Subcutaneous abdominal adipose tissue (tissue), 5 donors: Measurements from ENCODE around the gene SLC35A4.
A peak's percentile ranks its signal among the peaks of the same experiment; 100 is the strongest.
"Not testable (repeated sequence)": the region's sequence is repeated elsewhere in the genome, so short reads cannot be mapped to it uniquely, and the experiment has no call there.

Experiments
- H3K27ac ChIP-seq: one replicate; pipeline ENCODE4 v1.7.0; 2013; ENCODE audit warnings: low read depth, mild to moderate bottlenecking, inconsistent platforms, low read length, moderate library complexity
- H3K27me3 ChIP-seq, 5 donors: one replicate each; pipeline ENCODE4 v1.7.0; 2013; ENCODE audit warnings: low read length in 5 of 5, inconsistent platforms in 1 of 5; ENCODE audit not compliant: control insufficient read depth in 5 of 5, insufficient read depth in 4 of 5
- H3K36me3 ChIP-seq, 5 donors: one replicate each; pipeline ENCODE4 v1.7.0; 2013; ENCODE audit warnings: low read length in 5 of 5; ENCODE audit not compliant: control insufficient read depth in 5 of 5, insufficient read depth in 5 of 5
- H3K4me1 ChIP-seq, 5 donors: one replicate each; pipeline ENCODE4 v1.7.0; 2013; ENCODE audit warnings: low read length in 5 of 5, mild to moderate bottlenecking in 3 of 5, moderate library complexity in 1 of 5; ENCODE audit not compliant: control insufficient read depth in 5 of 5, insufficient read depth in 5 of 5
- H3K4me3 ChIP-seq, 5 donors: one replicate each; pipeline ENCODE4 v1.7.0; 2013; ENCODE audit warnings: low read length in 5 of 5, low read depth in 1 of 5
- H3K9ac ChIP-seq, 5 donors: one replicate each; pipeline ENCODE4 v1.7.0; 2013; ENCODE audit warnings: low read length in 5 of 5, mild to moderate bottlenecking in 4 of 5, moderate library complexity in 3 of 5
- H3K9me3 ChIP-seq, 5 donors: one replicate each; pipeline ENCODE4 v1.7.0; 2013; ENCODE audit warnings: low read length in 5 of 5; ENCODE audit not compliant: control insufficient read depth in 5 of 5
- donor health status: healthy.
- donor health status: healthy.
- donor health status: healthy.
- donor health status: healthy.
- donor health status: healthy.

The SLC35A4 gene

DNA sequence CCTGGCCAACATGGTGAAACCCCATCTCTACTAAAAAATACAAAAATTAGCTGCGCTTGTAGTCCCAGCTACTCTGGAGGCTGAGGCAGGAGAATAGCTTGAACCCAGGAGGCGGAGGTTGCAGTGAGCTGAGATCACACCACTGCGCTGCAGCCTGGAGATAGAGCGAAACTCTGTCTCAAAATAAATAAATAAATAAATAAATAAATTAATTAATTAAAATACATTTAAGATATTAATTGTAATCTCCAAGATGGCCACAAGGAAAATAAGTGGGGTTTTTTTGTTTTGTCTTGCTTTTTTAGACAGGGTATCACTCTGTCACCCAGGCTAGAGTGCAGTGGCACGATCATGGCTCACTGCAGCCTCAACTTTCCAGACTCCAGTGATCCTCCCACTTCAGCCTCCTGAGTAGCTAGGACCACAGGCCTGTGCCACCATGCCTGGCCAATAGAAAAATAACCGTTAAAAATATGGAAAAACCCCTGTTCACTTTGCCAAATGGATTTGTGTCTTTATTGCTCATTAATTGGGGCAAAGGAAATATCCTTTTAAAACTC is 14.6 kb downstream of the SLC35A4 start:
- H3K4me1 ChIP-seq = peaks cover 0 to 10% (median 8%) of the 10 kb centered on the region in 5 donors
- H3K27ac ChIP-seq, H3K9me3 ChIP-seq, H3K36me3 ChIP-seq, H3K27me3 ChIP-seq, H3K4me3 ChIP-seq, H3K9ac ChIP-seq: not testable (repeated sequence)

DNA sequence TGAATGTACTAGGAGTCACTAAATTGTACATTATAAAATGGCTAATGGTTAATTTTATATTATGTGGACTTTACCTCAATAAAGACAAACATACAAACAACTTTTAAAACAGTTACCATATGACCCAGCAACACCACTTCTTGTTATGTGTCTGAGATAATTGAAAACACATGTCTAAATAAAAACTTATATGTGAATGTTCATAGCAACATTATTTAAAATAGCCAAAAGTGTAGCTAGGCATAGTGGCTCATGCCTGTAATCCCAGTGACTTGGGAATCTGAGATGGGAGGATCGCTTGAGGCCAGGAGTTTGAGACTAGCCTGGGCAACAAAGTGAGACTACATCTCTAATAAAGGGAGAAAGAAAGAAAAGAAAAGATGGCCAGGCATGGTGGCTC is 22.9 kb downstream of the SLC35A4 start:
- H3K9ac ChIP-seq = no peak overlapping the region
- peaks cover 0 to 34% (median 14%) of the 10 kb centered on the region in 5 donors for H3K4me1 ChIP-seq
- H3K27ac ChIP-seq = no peak overlapping the region
- H3K9me3 ChIP-seq = peaks cover 0 to 3% (median 0%) of the 10 kb centered on the region in 5 donors
- H3K27me3 ChIP-seq = no peaks in the 10 kb centered on the region
- no peak overlapping the region for H3K4me3 ChIP-seq
- no peaks in the 10 kb centered on the region for H3K36me3 ChIP-seq

DNA sequence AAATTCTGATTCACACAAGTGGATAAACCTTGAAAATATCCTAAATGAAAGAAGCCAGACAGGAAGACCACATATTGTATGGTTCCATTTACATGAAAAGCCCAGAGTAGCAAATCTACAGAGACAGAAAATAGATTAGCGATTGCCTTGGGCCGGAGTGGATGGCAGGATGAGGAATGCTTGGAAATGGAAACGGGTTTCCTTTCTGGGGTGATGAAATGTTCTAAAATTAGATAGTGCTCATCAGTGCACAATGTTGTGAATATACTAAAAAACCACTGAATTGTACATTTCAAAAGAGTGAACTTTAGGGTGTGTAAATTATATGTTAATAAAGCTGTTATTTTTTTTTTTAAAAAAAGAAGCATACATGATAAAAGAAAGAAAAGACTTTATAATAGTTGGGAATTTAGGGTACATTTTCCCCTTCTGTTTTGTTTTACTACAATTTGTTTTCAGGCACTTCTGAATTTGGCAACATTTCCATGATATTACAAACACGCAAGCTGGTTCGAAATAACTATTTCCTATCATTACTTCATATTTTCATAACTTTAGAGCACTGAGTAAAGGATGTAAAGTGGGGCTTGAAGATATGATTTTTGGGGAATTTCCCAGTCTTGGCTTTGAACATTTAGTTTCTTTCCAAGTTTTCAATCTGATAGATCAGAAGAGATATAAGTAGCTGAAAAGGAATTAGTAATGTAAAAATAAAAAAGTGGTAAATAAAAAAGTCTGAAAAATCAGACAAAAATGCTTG is 23.9 kb downstream of the SLC35A4 start:
- H3K4me3 ChIP-seq = no peak overlapping the region
- no peaks in the 10 kb centered on the region for H3K27me3 ChIP-seq
- H3K9ac ChIP-seq = peak overlapping the region in 3 of 5 donors; percentile 12 to 54 (median 14)
- no peaks in the 10 kb centered on the region for H3K9me3 ChIP-seq
- H3K27ac ChIP-seq = peak overlapping the region; percentile 85
- peaks cover 0 to 34% (median 14%) of the 10 kb centered on the region in 5 donors for H3K4me1 ChIP-seq
- H3K36me3 ChIP-seq = no peaks in the 10 kb centered on the region

DNA sequence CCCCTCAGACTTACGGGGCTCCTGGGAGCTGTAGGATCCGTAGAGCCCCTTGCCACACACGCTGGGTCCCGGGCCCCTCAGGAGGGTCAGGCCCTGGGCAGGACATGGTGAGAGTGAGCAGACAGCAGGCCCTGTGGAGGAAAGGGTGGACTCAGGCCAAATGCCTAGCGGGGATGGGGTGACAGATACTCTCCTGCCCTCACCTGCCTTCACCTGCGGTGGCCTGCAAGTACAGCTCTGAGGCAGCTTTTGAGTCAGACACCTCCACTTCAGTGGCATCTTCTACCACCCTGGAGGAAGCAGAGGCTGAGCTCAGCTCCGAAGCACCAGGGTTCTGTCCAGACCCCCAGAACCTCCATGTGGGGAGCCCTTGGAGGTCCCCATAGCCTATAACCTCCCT is 26.2 kb downstream of the SLC35A4 start:
- no peaks in the 10 kb centered on the region for H3K36me3 ChIP-seq
- no peaks in the 10 kb centered on the region for H3K27me3 ChIP-seq
- no peak overlapping the region for H3K4me3 ChIP-seq
- H3K9me3 ChIP-seq = no peaks in the 10 kb centered on the region
- H3K27ac ChIP-seq = no peak overlapping the region
- peaks cover 2 to 52% (median 19%) of the 10 kb centered on the region in 5 donors for H3K4me1 ChIP-seq
- H3K9ac ChIP-seq = peak overlapping the region in 1 of 5 donors; percentile 17

DNA sequence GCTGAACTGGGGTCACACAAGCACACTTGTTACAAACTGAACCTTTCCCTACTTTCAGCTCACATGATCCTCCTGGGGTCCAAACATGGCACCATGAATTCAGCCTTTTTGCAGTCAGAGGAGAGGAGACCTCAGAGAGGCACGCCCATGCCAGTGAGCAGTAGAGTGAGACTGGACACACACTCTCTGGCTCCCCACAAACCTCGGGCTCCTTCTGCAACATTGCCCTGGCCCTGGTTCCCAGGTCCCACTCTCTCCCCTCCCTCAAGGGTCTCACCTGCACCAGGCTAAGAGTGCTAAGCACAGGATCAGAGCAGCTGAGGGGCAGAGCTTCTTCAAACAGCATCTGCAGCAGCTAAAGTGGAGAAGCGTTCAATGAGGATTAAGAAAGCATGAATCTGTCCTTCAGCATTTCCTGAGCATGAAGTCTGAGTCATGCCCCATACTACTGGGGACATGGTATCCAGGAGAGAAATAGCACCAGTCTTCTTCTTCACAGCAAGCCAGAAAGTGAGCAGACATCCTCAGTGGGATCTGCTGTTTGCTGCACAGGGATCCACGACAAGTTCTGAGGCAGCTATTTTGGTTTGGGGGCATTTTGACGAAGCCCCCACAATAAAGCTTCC is 27.2 kb downstream of the SLC35A4 start:
- H3K4me3 ChIP-seq = peak overlapping the region in 1 of 5 donors; percentile 5
- H3K9me3 ChIP-seq = no peaks in the 10 kb centered on the region
- H3K36me3 ChIP-seq = no peaks in the 10 kb centered on the region
- no peaks in the 10 kb centered on the region for H3K27me3 ChIP-seq
- no peak overlapping the region for H3K9ac ChIP-seq
- H3K27ac ChIP-seq = no peak overlapping the region
- peaks cover 2 to 62% (median 27%) of the 10 kb centered on the region in 5 donors for H3K4me1 ChIP-seq

DNA sequence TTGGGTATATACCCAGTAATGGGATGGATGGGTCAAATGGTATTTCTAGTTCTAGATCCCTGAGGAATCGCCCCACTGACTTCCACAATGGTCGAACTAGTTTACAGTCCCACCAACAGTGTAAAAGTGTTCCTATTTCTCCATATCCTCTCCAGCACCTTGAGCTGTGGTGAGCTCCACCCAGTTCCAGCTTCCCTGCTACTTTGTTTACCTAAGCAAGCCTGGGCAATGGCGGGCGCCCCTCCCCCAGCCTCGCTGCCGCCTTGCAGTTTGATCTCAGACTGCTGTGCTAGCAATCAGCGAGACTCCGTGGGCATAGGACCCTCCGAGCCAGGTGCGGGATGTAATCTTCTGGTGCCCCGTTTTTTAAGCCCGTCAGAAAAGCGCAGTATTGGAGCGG is 28.4 kb downstream of the SLC35A4 start:
- H3K9ac ChIP-seq = not testable (repeated sequence)
- peaks cover 2 to 62% (median 27%) of the 10 kb centered on the region in 5 donors for H3K4me1 ChIP-seq

DNA sequence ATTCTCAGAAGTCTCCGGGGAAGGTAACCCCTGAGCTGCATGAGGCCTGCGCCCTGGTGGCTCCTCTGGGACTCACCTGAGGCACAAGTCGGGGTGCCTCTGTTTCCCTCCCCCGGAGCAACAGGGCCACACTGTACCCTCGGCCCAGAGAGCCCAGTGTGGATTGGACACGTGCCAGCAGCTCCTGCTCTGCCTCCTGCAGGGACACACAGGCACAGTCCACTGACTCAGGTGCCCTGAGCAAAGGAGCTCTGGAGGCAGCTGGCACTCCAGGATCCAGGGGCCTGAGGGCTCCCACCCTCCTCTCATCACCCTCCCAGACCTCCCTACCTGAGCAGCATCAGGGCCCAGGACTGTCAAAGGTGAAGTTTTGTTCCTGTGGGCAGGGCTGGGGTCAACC is 29.5 kb downstream of the SLC35A4 start:
- no peaks in the 10 kb centered on the region for H3K27me3 ChIP-seq
- no peak overlapping the region for H3K9ac ChIP-seq
- no peak overlapping the region for H3K4me3 ChIP-seq
- peaks cover 2 to 53% (median 24%) of the 10 kb centered on the region in 5 donors for H3K4me1 ChIP-seq
- no peak overlapping the region for H3K27ac ChIP-seq
- H3K36me3 ChIP-seq = no peaks in the 10 kb centered on the region
- no peaks in the 10 kb centered on the region for H3K9me3 ChIP-seq

More for the DNA sequence above, 28.4 kb downstream of the SLC35A4 start:
- not testable (repeated sequence) for H3K27ac ChIP-seq, H3K9me3 ChIP-seq, H3K27me3 ChIP-seq, H3K4me3 ChIP-seq, H3K36me3 ChIP-seq

DNA sequence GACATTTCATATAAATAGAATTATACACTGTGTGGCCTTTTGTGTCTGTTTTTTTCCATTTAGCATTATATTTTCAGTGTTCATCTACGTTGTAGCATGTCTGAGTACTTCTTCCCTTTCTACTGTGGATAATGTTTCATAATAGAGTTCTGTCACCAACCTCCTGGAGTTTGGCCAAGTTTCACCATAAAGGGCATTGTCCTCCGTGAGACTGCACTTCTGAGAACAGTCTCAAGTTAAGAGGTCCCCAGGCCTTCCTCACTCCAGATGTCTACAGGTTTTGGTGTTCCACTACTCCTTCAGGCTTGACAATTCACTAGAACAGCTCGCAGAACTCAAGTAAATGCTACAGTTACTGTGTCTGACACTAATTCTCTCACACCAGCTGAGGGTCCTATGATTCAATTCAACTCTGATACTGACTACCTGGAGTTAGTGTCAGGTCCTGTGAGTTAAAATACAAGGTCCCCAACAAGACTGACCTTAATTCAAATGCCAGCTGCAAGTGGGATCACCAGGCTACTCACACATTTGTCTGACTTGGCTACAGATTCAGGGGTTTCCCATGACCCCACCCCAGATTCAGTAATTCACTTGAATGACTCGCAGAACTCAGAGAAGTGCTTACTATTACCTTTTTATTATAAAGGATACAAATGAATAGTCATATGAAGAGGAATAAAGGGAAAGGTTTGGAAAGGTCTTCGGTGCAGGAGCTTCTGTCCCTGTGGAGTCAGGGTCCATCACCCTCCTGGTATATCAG is 31.1 kb downstream of the SLC35A4 start:
- no peaks in the 10 kb centered on the region for H3K27me3 ChIP-seq
- no peak overlapping the region for H3K27ac ChIP-seq
- H3K9ac ChIP-seq = peak overlapping the region in 1 of 5 donors; percentile 4
- no peaks in the 10 kb centered on the region for H3K9me3 ChIP-seq
- no peaks in the 10 kb centered on the region for H3K36me3 ChIP-seq
- no peak overlapping the region for H3K4me3 ChIP-seq
- peaks cover 2 to 43% (median 18%) of the 10 kb centered on the region in 5 donors for H3K4me1 ChIP-seq

DNA sequence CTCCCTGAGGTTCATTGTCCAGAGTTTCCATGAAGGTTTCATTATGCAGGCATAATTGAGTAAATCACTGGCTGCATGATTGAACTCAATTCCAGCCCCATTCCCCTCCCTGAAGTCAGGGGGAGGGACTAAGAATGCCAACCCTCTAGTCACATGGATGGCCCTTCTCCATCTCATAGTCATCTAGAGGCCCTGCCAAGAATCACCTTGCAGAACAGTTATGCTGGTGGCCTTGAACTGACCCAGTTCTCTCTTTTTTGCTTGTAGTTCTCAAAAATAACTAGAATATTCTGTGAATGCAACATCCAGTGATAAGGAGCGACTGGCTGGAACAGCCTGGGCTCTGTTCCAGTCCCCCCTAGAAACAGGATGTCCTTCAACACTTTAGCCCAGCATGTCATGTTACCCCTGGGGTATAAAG is 31.7 kb downstream of the SLC35A4 start:
- no peak overlapping the region for H3K27ac ChIP-seq
- peak overlapping the region in 1 of 5 donors; percentile 4 for H3K9ac ChIP-seq
- no peak overlapping the region for H3K4me3 ChIP-seq
- no peaks in the 10 kb centered on the region for H3K9me3 ChIP-seq
- no peaks in the 10 kb centered on the region for H3K27me3 ChIP-seq
- no peaks in the 10 kb centered on the region for H3K36me3 ChIP-seq
- peaks cover 2 to 37% (median 18%) of the 10 kb centered on the region in 5 donors for H3K4me1 ChIP-seq
